Hematopoietic multipotent progenitor cell (in vitro differentiated cells): ENCODE results near the gene TAF3. TPM values are rescaled to one million over a fixed set of nuclear protein-coding genes. Genes with fewer than 3 reads are reported as not detected.

Experiments used
- DNase-seq, 3 donors: peaks; one replicate each; pipeline ENCODE4 v3.0.0-alpha.2; 2011 to 2015; ENCODE audit warnings: low read depth in 2 of 3, low spot score in 2 of 3
- total RNA-seq: library from RNA; depleted of rRNA; stranded (reverse); fragments of >200 nt; gene quantifications from one replicate; pipeline ENCODE4 v1.2.3, GENCODE V29; 2012

Gene TAF3
- total RNA-seq, 1 donor, result 3.0 TPM

DNA sequence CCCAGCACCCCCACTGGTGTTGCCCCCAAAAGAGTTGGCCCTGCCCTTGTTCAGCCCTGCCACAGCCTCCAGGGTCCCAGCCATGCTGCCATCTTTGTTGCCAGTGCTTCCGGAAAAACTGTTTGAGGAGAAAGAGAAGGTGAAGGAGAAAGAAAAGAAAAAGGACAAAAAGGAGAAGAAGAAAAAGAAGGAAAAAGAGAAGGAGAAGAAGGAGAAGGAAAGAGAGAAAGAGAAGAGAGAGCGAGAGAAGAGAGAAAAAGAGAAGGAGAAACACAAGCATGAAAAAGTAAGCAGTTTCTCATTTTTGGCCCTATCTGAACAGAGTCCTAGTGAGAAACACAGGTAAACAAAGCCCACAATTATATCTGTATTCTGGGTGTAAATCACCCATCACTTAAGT is 147.2 kb downstream of the TAF3 start:
- no peak for DNase-seq

DNA sequence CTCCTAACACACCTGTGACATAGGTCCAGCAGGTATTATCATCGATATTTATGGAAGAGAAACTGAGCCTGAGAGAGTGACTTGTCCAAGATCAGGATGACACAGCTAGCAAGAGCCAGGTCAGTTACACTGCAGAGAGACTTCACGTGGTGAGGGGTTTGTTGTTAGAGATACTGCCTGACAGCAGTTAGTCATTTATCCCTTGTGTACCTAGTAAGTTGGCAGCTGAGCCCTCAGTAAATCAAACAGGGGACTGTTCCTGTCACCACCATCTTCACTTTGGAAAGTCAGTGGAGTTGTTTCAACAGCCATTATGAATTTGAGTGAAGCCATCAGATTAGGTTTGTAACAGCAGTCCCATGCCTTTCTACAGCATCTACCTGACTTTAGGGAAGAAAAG is 148.7 kb downstream of the TAF3 start:
- DNase-seq, result no peak

DNA sequence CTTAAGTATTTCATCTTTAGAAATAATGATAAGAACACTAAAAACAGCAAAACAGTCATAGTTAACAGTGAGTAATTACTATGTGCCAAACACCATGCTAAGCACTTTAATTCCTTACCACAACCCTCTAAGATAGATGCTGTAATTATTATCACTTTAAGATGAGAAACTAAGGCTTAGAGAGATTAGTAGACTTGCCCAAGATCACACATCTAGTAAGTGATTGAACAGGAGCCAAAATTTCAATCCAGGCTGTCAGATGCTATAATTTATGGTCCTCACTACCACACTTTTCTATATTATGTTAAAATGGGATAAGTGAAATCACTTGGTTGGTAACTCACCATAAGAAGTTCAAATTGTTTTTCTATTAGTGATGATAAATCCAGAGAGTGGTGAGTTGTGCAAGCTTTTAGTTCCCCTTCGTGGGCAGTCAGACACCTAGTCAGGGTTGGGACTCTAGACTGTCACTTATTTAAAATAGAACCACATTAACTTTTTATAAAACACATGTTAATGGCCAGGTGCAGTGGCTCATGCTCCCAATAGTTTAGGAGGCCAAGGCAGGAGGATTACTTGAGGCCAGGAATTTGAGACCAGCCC is 150.3 kb downstream of the TAF3 start:
- DNase-seq, result peak in 1 of 3 donors; percentile 27

DNA sequence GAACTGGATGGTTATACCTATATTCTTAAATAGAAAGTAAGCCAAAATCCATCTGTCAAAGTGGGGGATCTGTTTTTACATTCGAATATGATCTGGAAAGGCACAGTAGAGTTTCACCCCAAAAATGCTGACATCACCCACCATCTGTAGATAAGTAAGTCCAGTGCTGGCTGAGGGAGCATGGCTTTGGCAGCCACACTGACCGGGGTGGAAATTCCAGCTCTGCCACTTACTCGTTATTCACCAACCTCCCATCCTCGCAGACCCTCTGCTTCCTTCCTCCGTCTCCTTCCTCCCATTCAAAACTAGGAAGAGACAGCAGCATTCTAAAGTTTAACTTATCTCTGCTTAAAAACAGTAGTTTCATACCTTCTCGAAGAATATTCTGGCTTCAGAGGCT is 151.3 kb downstream of the TAF3 start:
- DNase-seq, result no peak

DNA sequence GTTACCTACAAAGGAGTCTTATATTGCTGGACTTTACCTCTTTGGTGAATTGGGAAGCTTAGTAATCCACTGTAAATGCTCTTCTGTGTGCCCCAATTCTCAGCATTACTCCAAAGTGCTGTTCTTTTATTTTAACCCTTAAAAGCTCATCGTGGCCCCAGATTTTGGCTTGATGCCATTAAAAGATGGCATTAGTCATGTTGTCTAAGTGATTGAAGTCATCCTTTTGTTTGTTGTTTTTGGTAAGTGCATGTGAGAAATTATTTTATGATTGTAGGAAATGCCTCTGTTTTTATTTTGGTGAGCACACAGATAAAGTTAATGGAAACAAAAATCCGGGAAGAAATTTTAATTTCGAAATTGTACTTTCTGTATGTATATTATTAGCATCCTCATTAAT is 153.6 kb downstream of the TAF3 start:
- no peak for DNase-seq

DNA sequence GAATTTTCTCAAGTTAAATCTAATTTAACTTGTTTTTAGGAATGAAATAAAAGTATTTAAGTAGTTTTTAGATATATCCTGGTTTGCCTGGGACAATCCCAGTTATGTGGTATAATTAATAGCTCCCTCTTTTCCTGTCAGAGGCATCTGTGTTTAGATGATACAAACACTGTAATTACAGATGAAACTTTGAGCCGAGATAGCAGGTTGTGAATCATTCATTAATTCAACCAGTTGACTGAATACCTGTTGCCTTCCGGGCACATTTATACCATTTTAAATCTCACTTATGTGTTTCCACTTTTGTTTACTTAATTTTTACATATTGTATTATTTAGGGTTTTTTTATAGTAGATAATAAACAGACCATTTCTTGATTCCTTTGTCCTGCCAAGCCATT is 154.1 kb downstream of the TAF3 start:
- no peak for DNase-seq

DNA sequence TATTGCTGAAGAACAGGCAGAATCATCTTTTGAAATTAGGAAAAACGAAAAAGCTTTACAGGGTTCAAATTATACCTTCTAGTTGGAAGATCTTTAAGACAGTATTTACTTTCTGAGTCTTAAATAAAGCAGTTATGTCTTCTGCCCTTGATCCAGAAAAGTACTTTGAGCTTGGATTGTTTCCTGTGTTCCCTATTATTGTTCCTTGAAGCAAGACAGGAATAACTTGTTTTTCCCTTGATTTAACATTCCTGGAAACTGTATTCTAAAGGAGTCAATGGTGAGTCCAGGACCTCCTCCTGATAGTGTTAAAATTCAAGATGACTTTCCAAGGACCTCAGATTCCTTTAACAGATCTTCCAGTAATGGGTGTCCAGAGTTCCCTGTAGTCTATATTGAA is 161.9 kb downstream of the TAF3 start:
- no peak for DNase-seq

DNA sequence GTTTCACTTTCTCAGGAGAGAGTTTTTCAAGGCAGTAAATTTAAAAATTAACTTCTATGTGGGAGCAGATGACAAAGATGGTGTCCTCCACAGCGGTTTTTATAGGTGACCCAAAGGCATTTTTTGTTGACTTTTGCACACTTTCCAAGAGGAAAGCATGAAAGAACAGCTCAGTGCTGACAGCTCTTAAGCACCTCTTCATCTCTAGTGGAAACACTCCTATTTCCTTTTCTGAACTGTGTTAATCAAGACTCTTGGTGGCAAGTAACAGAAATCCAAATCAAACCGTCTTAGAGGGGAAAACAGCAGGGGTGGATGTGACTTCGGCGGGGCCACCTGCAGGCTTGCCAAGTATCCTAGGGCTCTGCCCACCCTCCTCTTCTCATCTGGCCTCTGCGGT is 164.4 kb downstream of the TAF3 start:
- no peak for DNase-seq

DNA sequence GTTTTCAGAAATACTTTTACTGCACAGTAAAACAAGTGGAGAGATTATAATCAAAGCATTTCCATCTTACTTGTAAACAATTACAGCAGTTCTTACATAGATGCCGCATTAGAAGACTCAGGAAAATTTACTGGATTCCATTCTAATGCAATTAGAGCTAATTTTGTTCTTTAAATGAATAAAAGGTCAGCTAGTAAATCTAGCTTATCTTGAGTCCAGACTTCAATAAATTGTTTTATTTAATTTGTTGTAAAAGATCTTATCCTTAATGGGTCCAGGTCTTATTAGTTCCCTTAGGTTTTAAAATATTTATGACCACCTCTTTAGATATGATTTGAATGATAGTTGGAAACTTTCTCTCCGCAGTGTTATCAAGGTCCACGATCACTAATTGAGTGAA is 166.0 kb downstream of the TAF3 start:
- DNase-seq, result no peak

DNA sequence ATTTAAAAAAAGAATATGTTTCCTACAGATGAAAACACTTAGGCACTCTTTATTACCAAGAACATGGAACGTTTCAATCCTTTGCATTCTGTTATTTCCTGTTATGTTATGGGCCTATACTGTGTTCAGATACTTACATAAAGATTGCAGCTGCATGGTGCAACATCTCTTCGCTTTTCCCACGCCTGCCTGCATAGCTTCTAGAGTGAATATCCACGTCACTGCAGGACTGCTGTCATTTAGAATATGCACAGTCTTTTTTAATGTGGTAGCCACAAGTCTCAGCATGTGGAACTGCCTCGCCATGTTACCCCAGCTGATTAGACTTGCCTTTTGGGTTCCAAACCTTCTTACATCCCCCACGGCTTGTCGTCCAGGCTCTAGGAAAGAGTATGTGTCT is 166.6 kb downstream of the TAF3 start:
- no peak for DNase-seq

DNA sequence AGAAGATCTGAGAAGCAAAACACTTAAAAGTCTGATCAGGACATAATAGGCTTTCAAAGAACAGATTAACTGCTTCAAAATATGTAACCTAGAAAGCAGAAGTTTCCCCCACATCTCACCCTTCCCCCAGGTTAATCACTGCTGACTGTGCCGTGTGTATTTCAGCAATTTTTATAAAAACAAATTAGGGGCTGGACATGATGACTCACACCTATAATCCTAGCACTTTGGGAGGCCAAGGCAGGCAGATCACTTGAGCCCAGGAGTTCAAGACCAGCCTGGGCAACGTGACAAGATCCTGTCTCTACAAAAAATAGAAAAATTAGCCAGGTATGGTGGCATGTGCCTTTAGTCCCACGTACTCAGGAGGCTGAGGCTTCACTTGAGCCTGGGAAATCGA is 168.5 kb downstream of the TAF3 start:
- DNase-seq, result peak in 2 of 3 donors; percentile 9 to 32

DNA sequence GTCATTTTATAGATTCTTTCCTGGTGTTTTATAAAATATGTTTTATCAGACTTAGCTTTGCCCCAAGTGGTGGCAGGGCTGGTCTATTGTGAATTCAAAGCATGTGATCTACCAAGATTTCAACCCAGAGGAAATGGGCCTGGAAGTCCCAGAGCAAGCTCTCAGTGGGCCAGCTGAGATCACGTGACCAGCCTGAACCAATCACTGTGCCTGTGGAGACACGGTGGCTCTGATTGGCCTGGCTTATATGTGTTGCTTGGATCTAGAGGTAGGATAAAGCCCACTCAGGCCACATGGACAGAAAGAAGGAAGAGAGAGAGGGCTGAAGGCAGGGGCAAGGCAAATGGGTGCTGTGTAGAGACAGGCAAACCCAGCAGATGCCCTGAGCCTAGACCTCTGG is 170.7 kb downstream of the TAF3 start:
- no peak for DNase-seq

DNA sequence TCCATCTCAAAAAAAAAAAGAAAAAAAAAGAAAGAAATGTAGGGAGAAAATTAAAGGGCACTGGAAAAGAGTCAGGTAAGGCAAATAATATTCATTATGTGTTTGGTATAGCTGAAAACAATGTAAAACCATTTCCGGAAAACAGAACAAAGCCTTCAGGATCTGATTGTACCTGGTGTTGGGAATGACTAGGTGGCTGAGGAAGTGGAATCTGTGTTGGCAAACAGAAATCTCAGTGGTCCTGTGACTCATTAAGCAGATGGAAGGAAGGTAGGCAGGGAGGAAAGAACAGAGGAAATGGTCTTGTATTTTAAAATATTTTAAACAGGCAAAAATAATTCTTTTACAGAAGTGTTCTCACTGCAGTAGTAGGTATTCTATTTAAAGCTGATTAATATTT is 180.5 kb downstream of the TAF3 start:
- DNase-seq, result no peak

DNA sequence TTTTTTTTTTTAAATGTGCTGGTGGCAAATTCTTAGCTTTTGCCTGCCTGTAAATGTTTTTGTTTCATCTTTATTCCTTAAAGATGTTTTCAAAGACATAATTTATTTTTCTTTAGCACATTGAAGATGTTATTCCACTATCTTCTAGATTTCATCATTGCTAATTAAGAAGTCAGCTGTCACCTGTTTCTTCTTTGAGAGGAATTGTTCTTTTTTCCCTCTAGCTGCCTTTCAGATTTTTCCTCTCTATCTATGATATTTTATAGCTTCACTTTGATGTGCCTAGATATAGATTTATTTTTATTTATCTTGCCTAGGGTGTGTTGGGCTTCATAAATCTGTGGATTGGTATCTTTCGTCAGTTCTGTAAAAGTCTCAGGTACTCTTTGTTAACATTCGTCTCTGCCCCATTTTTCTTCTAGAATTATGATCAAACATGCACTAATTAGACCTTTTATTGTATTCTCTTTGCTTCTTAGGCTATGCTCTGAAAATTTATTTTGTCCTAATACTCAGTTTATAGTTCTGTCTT is 186.2 kb downstream of the TAF3 start:
- no peak for DNase-seq

DNA sequence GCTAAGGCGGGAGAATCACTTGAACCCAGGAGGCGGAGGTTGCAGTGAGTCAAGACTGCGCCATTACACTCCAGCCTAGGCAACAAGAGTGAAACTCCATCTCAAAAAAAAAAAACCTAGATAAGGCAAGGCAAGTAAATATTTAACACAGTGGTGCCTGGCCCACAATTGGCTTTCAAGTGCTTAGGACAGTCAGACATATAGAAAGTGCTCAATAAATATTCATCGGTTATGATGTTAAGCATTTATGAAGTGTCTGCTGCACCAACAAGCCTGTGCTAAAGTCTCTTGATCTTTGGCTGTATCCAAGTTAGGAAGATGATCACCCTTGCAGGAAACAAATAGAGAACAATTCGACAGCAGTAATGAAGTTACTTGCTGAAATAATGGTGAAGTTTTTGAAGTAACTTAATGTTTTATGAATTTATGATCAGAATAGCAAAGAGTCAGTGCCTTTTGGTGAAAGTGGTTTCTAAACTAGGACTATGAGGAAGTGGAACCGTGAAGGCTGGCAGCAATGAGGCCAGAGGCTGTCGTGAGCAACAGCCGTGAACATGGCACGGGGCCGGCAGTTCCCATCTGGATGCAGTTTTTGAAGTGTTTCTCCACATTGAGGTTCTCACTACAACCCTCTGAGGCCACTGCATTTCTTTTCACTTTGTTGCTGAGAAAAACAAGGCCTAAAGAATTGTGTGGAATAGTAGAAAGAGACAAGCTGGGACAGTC is 188.1 kb downstream of the TAF3 start:
- DNase-seq, result no peak

DNA sequence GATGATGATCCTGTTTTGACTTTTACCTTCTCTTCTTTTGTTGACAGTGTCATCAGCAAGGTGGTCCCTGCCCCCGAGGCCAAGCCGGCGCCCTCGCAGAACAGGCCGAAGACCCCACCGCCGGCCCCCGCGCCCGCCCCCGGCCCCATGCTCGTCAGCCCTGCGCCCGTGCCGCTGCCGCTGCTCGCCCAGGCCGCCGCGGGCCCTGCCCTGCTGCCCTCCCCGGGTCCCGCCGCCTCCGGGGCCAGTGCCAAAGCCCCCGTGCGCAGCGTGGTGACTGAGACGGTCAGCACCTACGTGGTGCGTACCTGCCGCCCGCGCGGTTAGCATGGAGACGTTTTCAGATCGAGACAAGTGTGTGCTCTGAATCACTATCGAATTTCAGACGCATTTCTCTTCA is 190.7 kb downstream of the TAF3 start:
- no peak for DNase-seq

DNA sequence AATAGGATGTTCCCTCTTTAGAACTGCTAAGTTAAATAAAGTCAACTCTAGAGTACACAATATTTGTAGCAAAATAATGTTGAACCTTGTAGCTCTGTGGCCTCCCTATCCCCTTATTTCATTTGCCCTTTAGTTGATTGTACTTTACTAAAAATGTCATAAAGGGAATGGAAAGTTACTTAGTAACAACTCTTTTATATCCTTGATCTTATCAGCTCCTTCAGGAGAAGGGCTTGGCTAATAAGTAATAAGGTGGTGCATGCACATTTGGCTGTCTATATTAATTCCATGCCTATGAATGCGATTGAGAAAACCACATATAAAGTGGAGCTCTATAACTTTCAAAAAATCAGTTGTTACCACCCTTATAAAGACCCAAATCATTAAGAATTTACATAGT is 194.7 kb downstream of the TAF3 start:
- DNase-seq, result no peak

DNA sequence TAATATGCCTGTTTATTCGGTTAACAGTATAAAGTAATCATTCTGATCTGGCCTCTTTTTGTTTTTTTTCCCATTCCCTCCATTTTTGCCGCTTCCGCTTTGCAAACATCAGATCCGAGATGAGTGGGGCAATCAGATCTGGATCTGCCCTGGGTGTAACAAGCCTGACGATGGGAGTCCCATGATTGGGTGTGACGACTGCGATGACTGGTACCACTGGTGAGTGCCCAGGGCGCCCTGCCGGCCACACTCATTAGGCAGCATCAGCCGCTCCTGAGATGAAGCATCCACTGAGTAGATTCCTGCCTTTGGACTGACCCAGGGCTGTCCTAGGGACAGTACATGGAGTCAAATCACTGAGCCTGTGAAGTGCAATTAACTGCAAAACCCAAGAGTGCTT is 195.3 kb downstream of the TAF3 start:
- no peak for DNase-seq

DNA sequence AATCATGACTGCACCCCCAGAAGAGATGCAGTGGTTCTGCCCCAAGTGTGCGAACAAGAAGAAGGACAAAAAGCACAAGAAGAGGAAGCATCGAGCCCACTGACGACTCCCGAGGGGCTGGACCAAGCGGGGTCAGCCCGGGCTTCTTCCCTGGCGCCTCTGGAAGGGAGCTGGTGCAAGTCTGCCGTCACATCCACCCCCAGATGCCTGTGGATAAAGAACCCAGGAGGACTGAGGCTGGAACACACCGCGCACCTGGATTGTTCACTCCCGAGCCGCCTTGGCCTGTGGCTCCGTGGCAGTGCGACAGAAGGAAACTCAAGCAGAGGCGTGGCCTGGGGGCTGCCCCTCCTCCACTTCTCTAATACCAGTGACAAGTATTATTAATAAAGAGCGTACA is 196.3 kb downstream of the TAF3 start:
- no peak for DNase-seq

DNA sequence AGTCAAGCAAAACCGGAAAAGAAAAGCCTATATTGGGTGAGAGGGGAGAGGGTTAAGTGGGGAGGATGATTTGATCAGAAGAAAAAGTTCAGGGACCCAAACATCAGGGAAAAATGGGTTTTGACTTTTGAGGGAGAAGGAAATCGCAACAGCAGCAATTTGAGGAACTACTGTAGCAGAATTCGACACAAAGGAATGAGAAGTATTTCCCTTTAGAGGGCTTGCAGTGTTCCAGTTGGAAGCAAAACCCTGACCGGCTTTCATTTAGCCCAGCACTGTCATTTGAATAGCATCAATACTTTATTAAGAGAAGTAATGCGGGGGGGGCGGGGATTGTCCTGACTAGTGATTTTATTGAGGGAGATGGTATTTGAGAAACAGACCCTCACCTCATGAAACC is 199.0 kb downstream of the TAF3 start:
- DNase-seq, result no peak

DNA sequence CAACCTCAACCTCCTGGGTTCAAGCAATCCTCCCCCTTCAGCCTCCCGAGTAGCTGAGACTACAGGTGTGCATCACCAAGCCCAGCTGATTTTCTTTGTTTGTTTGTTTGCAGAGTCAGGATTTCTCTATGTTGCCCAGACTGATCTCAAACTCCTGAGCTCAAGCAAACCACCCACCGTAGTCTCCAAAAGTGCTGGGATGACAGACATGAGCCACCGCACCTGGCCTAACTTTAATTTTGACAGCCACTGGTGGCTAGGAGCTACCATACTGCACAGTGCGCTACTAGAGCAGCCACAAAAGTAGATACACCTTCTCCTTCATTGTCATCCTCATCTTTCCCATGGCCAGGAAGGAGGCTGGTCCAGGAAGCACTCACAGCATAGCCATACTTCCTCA is 205.0 kb downstream of the TAF3 start:
- DNase-seq, result no peak

DNA sequence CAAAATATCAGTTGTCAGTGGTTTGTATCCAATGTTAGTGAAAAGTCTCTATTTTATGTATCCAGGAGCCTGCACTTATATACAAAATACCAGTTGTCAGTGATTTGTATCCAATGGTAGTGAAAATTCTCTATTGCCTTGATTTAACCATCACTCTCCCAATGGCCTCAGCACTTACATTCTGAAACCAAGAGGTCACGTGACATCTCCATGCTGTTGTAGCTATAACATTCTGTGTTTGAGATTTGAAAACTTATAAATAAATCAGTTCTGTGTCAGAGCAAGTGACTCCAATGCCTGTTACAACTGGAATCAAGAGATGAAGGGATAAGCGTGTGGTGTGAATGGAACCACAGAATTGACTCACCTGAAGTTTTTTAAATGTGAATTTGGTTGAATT is 205.5 kb downstream of the TAF3 start:
- no peak for DNase-seq
